GM21447 (cell line): ENCODE measurements around the gene AR.

Source experiments
- ATAC-seq: cut with Tn5 transposase; IDR thresholded peaks from one replicate; pipeline ENCODE4 v1.9.1; 2021; ENCODE audit not compliant: unreplicated experiment

AR gene

GRCh38 chrX:67563469-67564448, 19.9 kb downstream of the AR start:
- ATAC-seq = no peak

DNA sequence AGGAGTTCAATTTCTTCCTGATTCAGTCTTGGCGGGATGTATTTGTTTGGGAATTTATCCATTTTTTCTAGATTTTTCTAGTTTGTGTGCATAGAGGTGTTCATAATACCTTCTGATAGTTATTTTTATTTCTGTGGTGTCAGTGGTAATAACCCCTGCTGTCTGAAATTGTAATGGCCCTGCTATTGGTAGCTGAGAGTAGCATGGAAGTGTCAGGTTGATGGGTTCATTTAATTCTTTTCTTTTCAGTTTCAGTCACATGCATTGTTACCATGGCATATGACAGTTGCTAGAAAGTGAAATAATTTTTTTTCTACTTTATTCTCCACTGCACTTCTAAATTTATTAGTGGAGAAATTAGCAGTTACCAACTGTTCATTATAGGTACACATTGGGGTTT, 20.7 kb downstream of the AR start:
- ATAC-seq = no peak

GRCh38 chrX:67568769-67569168, 24.9 kb downstream of the AR start:
- no peak for ATAC-seq

DNA sequence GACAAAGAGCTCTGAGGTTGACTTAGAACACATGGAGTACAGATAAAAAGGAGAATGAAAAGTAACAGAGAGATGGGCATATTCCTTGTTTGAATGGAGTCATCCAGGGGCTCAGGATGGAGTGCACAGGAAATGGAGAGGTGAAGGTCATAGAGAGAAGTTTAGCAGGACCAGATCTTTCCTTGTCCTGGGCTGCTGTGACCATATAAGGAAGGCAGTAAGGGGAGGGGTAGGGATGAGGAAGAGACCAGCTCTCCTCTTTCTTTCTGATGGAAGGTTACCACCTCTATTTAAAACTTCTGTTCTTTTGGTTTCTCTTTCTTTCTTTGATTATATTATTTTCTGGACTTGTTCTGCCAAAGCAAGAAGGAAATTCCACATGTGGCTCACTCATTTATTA, 27.0 kb downstream of the AR start:
- no peak for ATAC-seq

DNA sequence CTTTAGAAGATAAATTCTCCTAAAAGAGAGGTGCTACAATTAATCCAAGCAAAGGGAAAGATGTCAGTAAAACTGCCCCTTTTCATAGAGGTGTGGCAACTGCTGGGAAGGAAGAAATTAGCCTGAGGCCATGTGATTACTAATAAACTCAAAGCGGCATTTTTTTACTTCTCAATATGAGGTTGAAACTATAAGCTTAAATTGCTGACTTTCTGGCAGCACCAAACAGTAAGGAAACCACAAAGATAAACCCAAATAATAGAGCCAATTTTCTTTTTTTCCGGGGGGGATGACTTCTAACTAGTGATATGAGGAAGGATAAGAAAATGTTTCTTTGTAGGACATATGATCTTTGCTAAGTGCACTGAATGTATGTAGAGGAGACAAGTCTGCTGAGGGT, 30.9 kb downstream of the AR start:
- ATAC-seq = no peak

DNA sequence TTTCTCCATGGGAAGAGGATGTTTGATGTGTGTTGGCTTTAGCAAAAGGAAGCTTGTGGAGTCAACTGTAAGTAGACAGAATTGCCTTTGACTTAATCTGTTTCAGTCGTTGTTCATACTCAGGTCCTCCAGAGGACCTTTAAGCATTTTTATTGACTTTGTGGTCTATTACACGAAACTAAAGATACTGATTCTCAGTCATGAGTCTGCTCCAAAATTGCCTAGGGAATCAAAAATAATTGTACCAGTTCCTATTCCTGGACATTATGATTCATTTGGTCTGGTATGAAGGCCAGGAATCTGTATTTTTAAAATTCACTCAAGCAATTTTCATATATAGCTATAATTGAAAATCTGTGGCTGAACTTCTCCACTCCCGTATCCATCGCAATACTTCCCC, 38.6 kb downstream of the AR start:
- no peak for ATAC-seq

GRCh38 chrX:67583171-67583570, 39.4 kb downstream of the AR start:
- no peak for ATAC-seq

DNA sequence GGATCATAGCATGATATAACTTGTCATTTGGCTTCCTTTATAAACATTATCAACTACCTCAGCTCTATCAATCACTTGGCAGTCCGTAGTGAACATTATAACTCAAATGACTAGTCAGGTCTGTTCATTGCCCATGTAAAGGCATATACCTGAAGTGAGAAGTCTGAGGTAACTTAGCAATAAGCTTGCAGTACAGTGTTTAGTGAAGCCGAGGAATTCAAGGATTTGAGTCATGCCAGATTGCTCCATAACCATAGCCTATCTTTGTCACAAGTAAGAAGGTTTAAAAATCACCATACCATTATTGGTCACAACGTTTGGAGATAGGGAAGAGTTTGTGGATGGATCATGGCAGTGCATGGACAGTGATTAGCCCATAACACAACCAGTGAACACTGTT, 41.6 kb downstream of the AR start:
- ATAC-seq = no peak

DNA sequence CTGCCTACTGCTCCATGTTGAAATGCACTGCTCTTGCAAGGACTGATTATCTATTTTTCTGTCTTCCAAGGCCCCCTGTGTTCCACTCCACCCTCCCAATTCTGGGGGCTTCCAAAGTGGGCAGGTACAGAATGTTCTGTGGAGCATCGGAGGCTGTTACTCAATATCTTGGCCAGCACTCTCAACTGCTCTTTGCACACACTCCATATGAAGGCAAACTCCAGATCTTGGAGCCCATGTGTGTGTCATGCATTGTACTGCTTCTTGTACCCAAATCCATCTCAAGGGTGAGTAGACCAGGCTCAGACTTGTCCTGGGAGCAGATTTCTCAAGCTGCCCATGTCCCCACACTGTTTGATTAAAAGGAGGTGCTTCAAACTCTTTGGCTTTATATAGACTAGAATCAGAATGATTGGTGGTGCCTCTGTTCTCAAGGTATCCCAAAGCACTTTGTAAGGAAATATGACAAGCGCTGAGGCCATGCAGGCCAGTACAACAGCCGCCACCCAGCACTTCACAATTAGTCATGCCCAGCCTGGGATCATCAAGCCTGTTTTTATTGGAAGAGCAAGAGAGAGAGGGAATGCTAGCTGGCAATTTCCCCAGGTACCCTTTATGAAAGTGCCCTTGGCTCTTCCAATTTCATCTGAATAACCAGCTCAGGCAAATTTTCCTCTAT, 44.3 kb downstream of the AR start:
- ATAC-seq = no peak

- ATAC-seq = no peak
These were observed 53.3 kb downstream of the AR start for GRCh38 chrX:67596839-67597790.

DNA sequence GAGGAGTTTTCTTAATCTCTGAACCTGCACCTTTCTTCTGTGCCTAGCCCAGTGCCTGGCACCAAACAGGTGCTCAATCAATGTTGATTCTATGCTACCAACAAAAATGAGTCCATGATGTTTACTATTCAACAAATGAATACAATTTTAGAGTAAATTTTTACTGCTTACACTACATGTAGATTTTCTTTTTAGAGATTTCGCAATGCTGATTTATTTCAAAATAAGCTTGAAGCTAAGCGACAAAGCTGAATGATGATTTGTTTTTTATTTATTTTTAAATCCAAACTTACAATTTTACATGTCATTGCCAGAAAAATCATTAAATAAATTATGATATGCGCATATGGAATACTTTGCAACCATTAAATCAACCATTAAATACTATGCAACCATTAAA, 55.7 kb downstream of the AR start:
- no peak for ATAC-seq

GRCh38 chrX:67601771-67602170, 58.0 kb downstream of the AR start:
- no peak for ATAC-seq

DNA sequence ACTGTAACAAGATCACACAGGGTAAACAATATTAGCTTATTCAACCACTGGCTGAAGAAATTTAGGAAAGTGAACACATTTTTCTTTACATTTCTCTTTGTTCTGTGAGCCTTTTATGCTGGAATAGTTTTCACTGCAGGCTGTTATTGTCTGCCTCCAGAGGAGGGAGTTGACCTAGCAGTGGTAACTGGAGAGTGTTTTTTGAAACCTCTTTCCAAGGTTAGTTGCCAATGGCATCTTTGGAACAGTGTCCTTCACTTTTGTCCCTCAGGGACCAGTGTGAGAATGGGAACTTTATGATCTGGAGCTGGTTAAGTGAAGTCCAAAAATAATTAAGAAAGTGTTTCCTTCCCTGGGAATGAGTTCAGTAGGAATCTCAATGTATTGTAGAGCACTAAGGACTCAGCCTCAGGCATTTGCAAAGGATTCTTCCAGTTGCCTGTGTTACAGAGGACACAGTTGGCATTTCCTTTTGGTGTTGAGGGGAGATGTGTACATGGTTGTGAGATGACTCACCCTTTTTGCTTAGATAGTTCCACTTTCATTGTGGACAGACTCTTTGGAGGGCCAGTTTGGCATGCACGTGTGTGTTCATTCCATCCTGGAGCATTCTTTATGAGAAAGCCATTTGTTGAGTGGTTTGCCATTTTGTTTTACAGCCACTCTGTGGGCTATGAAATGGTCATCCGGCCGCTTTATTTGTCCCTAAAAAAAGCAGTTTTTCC, 61.3 kb downstream of the AR start:
- no peak for ATAC-seq

DNA sequence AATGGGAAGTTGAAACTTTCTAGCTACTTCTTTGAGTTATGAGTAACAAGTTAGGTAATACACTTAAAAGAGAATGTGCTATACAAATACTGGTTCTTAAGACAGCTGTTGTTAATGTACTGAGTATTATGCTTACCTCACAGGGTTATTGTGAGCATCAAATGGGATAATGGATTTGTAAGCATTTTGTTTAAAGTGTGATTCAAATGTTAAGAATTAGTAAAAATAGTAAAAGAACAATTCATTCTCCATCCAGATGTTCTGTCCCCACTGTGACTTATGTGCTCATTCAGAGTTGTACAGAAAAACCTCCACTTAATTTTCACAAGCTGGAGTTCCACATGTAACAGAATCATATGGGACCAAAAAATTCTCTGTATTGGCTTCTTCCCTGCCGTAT, 63.6 kb downstream of the AR start:
- no peak for ATAC-seq

DNA sequence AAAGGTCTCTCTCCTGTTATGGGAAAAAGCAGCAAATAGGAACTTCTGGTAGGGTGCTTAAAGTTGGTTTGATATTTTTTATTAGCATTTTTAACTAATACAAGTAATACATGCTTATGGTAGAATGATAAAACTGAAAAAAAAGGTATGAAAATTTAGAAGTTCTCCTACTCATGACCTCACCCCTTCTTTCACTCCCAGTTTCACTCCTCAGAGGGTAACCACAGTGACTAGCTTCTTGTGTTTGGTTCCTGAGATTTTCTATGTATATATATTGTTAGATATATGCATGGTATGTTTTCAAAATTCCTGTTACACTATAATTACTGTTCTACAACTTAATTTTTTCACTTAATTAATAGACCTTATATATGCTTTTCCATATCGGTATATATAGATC, 66.5 kb downstream of the AR start:
- no peak for ATAC-seq

DNA sequence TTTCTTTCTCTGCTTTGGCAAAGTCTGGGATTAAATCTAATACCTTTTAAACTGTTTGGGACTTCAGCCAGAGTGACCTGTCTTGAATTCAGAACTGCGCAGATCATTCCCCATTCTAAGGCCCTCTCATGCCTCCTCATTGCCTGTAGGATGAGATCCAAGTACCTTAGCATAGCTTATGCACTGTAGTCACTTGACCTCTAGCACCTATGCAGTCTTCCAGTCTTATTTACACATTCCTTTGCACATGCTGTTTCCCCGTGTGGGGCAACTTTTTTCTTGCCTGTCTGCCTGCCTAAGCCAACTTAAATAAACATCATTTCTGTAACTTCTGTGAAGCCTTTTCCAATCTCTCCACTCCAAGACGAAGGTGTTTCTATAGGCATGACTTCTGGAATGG, 68.4 kb downstream of the AR start:
- no peak for ATAC-seq

DNA sequence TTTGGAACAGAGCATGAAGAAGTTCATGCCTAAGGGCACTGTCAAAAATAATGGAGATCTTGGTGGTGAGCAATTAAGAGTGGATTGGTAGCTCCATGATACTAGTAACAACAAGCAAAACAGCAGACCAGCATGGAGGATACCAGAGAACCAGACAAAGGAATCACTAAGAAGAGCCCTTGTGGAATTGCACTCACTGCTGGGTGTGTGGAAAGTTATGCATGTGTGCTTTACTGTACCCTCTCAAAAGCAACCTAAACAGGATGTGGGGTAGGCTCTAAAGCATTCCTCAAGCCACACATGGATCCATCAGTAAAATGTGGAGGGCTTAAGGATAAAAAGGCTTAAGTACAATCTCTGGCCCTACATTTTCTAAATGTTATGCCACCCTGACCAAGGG, 69.5 kb downstream of the AR start:
- no peak for ATAC-seq

- no peak for ATAC-seq
These were observed 70.2 kb downstream of the AR start for GRCh38 chrX:67613996-67614395.

GRCh38 chrX:67614423-67614822, 70.6 kb downstream of the AR start:
- no peak for ATAC-seq

GRCh38 chrX:67619253-67619652, 75.4 kb downstream of the AR start:
- ATAC-seq = no peak
